Prostate gland (tissue), 2 donors: ENCODE data around the gene CLCNKA.

Source experiments
- POLR2AphosphoS5 ChIP-seq: sonication (generic); formaldehyde crosslinking; IDR thresholded peaks from one replicate; pipeline ENCODE4 v1.6.1; 2017; ENCODE audit warnings: antibody characterized with exemption
- TF ChIP-seq, protein P1 (sequence below), 4 experiments: fragments of 200-600 bp in 2 of 4; fragments of 450-650 bp in 2 of 4; sonication (generic) in 2 of 4; IDR thresholded peaks; 1 replicate in 3 of 4; 2 replicates in 1 of 4; pipeline ENCODE4 v1.5.1; 2016 to 2019; ENCODE audit warnings: antibody characterized with exemption in 4 of 4, mild to moderate bottlenecking in 2 of 4, moderate library complexity in 2 of 4

DNA sequence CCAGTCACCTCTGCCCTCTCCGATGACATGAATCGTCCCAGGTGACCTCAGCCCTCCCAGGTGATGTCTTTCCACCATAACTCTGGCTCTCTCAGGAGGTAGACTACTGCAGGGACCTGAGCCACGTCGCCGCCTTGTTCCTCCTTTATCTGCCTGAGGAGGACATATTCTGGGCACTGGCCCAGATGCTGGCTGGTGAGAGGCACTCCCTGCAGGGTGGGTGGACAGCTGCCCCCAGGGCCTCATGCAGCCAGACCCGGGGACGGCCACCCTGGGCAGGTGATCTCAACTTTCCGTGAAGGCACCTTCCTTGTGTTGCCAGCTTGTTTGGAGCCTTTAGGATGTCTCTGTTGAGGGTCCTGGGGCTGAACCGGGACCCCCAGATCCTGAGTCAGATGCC, 32.1 kb upstream of the CLCNKA start:
- TF ChIP-seq, protein P1, sequence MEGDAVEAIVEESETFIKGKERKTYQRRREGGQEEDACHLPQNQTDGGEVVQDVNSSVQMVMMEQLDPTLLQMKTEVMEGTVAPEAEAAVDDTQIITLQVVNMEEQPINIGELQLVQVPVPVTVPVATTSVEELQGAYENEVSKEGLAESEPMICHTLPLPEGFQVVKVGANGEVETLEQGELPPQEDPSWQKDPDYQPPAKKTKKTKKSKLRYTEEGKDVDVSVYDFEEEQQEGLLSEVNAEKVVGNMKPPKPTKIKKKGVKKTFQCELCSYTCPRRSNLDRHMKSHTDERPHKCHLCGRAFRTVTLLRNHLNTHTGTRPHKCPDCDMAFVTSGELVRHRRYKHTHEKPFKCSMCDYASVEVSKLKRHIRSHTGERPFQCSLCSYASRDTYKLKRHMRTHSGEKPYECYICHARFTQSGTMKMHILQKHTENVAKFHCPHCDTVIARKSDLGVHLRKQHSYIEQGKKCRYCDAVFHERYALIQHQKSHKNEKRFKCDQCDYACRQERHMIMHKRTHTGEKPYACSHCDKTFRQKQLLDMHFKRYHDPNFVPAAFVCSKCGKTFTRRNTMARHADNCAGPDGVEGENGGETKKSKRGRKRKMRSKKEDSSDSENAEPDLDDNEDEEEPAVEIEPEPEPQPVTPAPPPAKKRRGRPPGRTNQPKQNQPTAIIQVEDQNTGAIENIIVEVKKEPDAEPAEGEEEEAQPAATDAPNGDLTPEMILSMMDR (IDR thresholded peaks at IDR 0.05), result no peak
- no peak for TF ChIP-seq POLR2AphosphoS5
